PFSK-1 (cell line): Measurements from ENCODE around the gene APBA2.

Experiments used
- FOXP2 ChIP-seq: optimal IDR thresholded peaks from 2 replicates; pipeline ENCODE3; 2011; ENCODE audit warnings: borderline replicate concordance, control low read depth, inconsistent platforms; ENCODE audit not compliant: insufficient read depth; ENCODE audit errors: extremely low read length, extremely low read depth
- POLR2AphosphoS5 ChIP-seq: IDR thresholded peaks from 2 replicates; pipeline ENCODE4 v1.6.1; 2012; ENCODE audit warnings: low read depth, mild to moderate bottlenecking, control low read depth, low read length, moderate library complexity
- SIN3A ChIP-seq: IDR thresholded peaks from 2 replicates; pipeline ENCODE4 v1.6.1; 2012; ENCODE audit warnings: mild to moderate bottlenecking, low read length, moderate library complexity, borderline replicate concordance; ENCODE audit not compliant: insufficient read depth
- TAF1 ChIP-seq: IDR thresholded peaks from 2 replicates; pipeline ENCODE4 v1.6.1; 2012; ENCODE audit warnings: low read length, control low read depth, borderline replicate concordance; ENCODE audit not compliant: insufficient read depth
- TF ChIP-seq, protein P1 (sequence below), 2 experiments: IDR thresholded peaks; 2 replicates each; pipeline versions ENCODE4 v1.6.1 to v1.8.0; 2011 to 2012; ENCODE audit warnings: low read depth in 2 of 2, low read length in 2 of 2, control low read depth in 1 of 2, inconsistent platforms in 1 of 2, mild to moderate bottlenecking in 1 of 2, moderate library complexity in 1 of 2; ENCODE audit not compliant: insufficient read depth in 1 of 2

Gene APBA2

DNA sequence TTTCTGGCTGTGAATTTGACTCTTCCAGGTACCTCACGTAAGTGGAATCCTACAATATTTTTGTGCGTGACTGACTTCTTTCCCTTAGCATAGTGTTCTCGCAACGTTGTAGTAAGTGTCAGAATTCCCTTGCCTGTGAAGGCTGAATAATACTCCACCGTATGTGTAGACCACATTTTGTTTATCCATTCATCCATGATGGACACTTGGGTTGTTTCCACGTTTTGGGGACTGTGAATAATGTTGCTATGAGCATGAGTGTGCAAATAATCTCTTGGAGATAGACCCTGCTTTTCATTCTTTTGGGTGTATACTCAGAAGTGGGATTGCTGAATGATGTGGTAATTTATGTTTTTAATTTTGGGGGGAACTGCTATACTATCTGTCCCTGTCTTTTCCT lies 82.2 kb downstream of the APBA2 start:
- TF ChIP-seq, protein P1, sequence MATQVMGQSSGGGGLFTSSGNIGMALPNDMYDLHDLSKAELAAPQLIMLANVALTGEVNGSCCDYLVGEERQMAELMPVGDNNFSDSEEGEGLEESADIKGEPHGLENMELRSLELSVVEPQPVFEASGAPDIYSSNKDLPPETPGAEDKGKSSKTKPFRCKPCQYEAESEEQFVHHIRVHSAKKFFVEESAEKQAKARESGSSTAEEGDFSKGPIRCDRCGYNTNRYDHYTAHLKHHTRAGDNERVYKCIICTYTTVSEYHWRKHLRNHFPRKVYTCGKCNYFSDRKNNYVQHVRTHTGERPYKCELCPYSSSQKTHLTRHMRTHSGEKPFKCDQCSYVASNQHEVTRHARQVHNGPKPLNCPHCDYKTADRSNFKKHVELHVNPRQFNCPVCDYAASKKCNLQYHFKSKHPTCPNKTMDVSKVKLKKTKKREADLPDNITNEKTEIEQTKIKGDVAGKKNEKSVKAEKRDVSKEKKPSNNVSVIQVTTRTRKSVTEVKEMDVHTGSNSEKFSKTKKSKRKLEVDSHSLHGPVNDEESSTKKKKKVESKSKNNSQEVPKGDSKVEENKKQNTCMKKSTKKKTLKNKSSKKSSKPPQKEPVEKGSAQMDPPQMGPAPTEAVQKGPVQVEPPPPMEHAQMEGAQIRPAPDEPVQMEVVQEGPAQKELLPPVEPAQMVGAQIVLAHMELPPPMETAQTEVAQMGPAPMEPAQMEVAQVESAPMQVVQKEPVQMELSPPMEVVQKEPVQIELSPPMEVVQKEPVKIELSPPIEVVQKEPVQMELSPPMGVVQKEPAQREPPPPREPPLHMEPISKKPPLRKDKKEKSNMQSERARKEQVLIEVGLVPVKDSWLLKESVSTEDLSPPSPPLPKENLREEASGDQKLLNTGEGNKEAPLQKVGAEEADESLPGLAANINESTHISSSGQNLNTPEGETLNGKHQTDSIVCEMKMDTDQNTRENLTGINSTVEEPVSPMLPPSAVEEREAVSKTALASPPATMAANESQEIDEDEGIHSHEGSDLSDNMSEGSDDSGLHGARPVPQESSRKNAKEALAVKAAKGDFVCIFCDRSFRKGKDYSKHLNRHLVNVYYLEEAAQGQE (IDR thresholded peaks at IDR 0.05; ENCODE audit: insufficient read depth in 1 of 2, low read depth in 2 of 2, low read length in 2 of 2): no peak

DNA sequence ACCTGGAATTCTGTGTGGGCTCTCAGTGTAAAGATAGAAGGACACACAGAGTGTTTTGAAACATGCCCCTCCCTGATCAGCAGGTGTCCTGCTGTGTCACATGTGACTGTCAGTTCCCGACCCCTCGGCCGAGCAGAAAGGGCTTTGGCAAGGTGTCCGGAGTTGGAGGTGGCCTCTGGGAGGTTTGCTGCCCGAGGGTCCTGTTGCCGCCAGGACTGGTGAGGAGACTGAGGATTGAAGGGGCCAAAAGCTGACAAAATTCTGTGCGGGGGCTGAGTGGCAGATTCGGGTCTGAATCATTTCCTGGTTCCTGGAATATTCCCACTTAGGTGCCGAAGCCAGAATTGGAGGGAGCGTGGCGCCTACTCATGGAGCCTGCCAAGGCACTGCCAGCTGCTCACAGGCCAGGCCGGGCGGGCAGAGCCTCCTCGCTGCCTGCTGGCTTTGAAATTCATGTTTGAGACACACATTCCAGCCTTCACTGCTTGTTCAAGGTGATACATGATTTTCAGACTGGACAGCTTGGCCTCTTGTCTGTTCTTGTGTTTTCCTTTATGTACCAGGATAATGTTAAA lies 83.8 kb downstream of the APBA2 start:
- no peak for TF ChIP-seq POLR2AphosphoS5
- TF ChIP-seq SIN3A: no peak

DNA sequence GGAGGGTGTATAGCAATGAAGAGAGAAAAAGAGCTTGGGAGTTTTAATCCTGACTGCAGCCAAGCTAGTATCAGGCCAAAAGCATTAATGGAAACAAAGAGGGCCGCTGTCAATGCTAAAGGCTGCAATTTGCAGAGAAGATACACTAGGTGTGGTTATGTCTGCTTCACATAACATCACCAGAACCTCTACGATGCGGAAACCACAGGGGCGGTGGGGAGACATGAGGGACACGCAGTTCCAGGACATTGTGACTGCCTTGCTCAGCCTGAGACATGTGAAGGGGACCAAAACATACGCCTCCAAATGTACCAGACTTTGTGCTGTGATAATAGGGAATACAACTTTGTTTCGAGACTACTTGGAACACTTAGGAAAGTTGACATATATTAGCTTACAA lies 88.4 kb downstream of the APBA2 start:
- TF ChIP-seq FOXP2 (no peak), TAF1 (no peak), POLR2AphosphoS5 (no peak), SIN3A (no peak)
- TF ChIP-seq, protein P1 (IDR thresholded peaks at IDR 0.05; ENCODE audit: insufficient read depth in 1 of 2, low read depth in 2 of 2, low read length in 2 of 2): no peak

DNA sequence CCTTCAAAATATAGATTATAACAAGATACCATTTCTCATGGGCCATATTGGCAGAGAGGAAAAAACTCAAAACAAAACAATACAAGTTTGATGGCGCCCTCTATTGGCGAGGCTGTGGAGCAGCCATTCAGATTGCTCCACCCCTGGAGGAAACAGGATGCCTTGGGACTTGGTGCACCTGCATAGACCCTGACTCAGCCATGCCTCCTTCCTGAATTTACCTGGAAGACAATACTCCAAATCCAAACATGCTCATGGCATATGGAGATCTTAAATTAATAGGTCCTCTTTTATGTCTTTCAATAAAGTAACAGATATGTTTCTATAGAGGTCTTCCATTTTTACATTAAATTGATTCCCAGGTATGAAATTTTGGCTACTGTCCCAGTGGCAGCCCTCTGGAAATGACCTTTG lies 90.0 kb downstream of the APBA2 start:
- TF ChIP-seq FOXP2: no peak
- no peak for TF ChIP-seq TAF1
- TF ChIP-seq, protein P1 (IDR thresholded peaks at IDR 0.05; ENCODE audit: insufficient read depth in 1 of 2, low read depth in 2 of 2, low read length in 2 of 2): no peak

DNA sequence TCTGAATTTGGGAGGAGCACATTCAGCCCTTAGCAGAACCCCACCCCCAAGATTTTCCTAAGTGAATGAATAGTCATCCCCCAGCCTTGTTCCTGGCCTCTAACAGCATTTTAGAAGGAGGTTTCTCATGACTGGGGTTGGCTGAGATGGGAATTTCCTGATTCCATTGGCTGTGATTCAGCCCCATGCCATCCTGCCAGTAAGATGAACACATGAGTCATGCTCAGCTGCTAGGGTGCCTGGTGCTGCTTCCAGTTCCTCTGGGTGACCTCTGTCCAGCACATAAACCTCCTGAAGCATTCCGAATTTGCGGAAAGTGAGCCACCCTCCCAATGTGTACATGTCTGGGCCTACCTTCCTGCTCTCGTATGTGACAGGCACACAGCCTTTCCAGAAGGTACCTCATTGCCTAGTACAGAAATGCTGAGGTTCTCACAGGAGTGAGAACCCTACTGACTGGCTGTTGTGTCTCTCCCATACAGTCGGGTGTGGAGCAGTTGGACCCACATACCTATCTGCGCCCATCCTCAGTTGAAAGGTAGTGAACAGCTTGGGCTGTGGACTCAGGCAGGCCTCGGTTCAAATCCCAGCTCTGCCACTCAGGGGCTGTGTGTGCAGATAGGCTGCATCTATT lies 91.7 kb downstream of the APBA2 start:
- TF ChIP-seq, protein P1 (IDR thresholded peaks at IDR 0.05; ENCODE audit: insufficient read depth in 1 of 2, low read depth in 2 of 2, low read length in 2 of 2): peak; percentile 57 to 87; a peak in 3 of 4 replicates
- no peak for TF ChIP-seq SIN3A

DNA sequence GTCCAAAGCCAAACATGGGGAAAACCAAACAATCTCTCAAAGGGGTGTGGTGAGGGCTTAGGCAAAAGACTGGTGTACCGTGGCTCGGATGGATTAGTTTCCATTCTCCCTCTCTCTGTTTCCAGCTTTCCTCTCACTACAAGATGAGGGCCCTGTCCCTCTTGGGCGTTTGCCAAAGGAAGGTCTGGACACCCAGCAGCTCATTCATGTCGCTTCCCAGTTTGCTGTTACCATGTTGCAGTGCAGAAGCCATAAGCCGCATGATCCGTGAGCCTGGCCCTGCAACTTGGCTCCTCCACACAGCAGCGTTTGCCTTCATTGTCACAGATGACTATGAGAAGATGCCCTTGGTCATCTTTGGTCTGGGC lies 92.2 kb downstream of the APBA2 start:
- TF ChIP-seq TAF1 (no peak), POLR2AphosphoS5 (no peak), SIN3A (no peak), FOXP2 (no peak)
- TF ChIP-seq, protein P1 (IDR thresholded peaks at IDR 0.05; ENCODE audit: insufficient read depth in 1 of 2, low read depth in 2 of 2, low read length in 2 of 2): no peak
